HepG2 (cell line): ENCODE measurements around the gene BCAS4. TPM values are rescaled to one million over a fixed set of nuclear protein-coding genes. Genes with fewer than 3 reads are reported as not detected.

Experiments
- ARHGAP35 ChIP-seq: sonication (generic); formaldehyde crosslinking; IDR thresholded peaks from 2 replicates; pipeline ENCODE4 v1.9.0; 2022; ENCODE audit warnings: mild to moderate bottlenecking, inconsistent platforms, moderate library complexity, missing genetic modification reagents, borderline replicate concordance
- ATF7-NPFF ChIP-seq: sonication (generic); formaldehyde crosslinking; IDR thresholded peaks from 2 replicates; pipeline ENCODE4 v1.8.1; 2023; ENCODE audit warnings: mild to moderate bottlenecking, low read depth, missing genetic modification reagents, moderate library complexity
- ATM ChIP-seq: fragments of 450-650 bp; IDR thresholded peaks from 2 replicates; pipeline ENCODE4 v1.7.1; 2017; ENCODE audit warnings: mild to moderate bottlenecking, borderline replicate concordance
- CTCF ChIP-seq: sonication (generic); formaldehyde crosslinking; IDR thresholded peaks from 2 replicates; pipeline ENCODE4 v1.5.0; 2020; ENCODE audit warnings: mild to moderate bottlenecking, missing genetic modification reagents, moderate library complexity
- GLMP ChIP-seq: sonication (generic); formaldehyde crosslinking; IDR thresholded peaks from 2 replicates; pipeline ENCODE4 v1.9.0; 2021; ENCODE audit warnings: missing genetic modification reagents, mild to moderate bottlenecking, borderline replicate concordance
- MTA1 ChIP-seq: sonication (generic); formaldehyde crosslinking; IDR thresholded peaks from 2 replicates; pipeline ENCODE4 v1.4.0; 2020; ENCODE audit warnings: missing genetic modification reagents, mild to moderate bottlenecking, borderline replicate concordance
- PAF1 ChIP-seq: IDR thresholded peaks from 2 replicates; pipeline ENCODE4 v1.6.1; 2016; ENCODE audit warnings: missing genetic modification reagents, missing compliant biosample characterization
- SIX1 ChIP-seq: sonication (generic); formaldehyde crosslinking; IDR thresholded peaks from 2 replicates; pipeline ENCODE4 v1.4.0; 2020; ENCODE audit warnings: missing genetic modification reagents, borderline replicate concordance
- SPEN ChIP-seq: sonication (generic); formaldehyde crosslinking; IDR thresholded peaks from 2 replicates; pipeline ENCODE4 v1.5.1; 2020; ENCODE audit warnings: low read depth, mild to moderate bottlenecking, missing genetic modification reagents
- ZBTB7A ChIP-seq: sonication (generic); formaldehyde crosslinking; IDR thresholded peaks from 2 replicates; pipeline ENCODE4 v1.8.0; 2022; ENCODE audit warnings: mild to moderate bottlenecking, missing genetic modification reagents
- ZC3H4 ChIP-seq: sonication (generic); formaldehyde crosslinking; IDR thresholded peaks from 2 replicates; pipeline ENCODE4 v1.4.0; 2020; ENCODE audit warnings: missing genetic modification reagents, borderline replicate concordance
- ZMAT3 ChIP-seq: sonication (generic); formaldehyde crosslinking; conservative IDR thresholded peaks from 2 replicates; pipeline ENCODE4 v1.7.0; 2021; ENCODE audit warnings: missing genetic modification reagents
- ZNF318 ChIP-seq: sonication (generic); formaldehyde crosslinking; IDR thresholded peaks from 2 replicates; pipeline ENCODE4 v1.4.0; 2020; ENCODE audit warnings: mild to moderate bottlenecking, missing genetic modification reagents
- ZNF343 ChIP-seq: sonication (generic); formaldehyde crosslinking; IDR thresholded peaks from 2 replicates; pipeline ENCODE4 v1.4.0; 2020; ENCODE audit warnings: mild to moderate bottlenecking, missing genetic modification reagents
- ZNF713 ChIP-seq: sonication (generic); formaldehyde crosslinking; IDR thresholded peaks from 2 replicates; pipeline ENCODE4 v1.4.0; 2020; ENCODE audit warnings: mild to moderate bottlenecking, missing genetic modification reagents
- ZNF724P ChIP-seq: sonication (generic); formaldehyde crosslinking; IDR thresholded peaks from 2 replicates; pipeline ENCODE4 v1.8.0; 2022; ENCODE audit warnings: missing genetic modification reagents, borderline replicate concordance
- ZNF891 ChIP-seq: sonication (generic); formaldehyde crosslinking; IDR thresholded peaks from 2 replicates; pipeline ENCODE4 v1.5.0; 2020; ENCODE audit warnings: mild to moderate bottlenecking, missing genetic modification reagents
- polyA plus RNA-seq, 8 experiments: library from polyadenylated mRNA; depleted of rRNA in 3 of 8; stranded (reverse) in 7 of 8; unstranded in 1 of 8; fragments of >200 nt; fragmentation: Illumina TruSeq in 4 of 8; extraction: Trizol in 4 of 8; gene quantifications; 2 replicates each; pipeline versions ENCODE4 v1.2.1 to v1.2.3, GENCODE V29; 2011 to 2016; ENCODE audit warnings: low read depth in 4 of 8, missing spikeins in 1 of 8, mixed read lengths in 1 of 8; ENCODE audit not compliant: insufficient read depth in 1 of 8
- total RNA-seq, 5 experiments: library from RNA; depleted of rRNA; stranded (reverse); fragments of >200 nt; fragmentation: Illumina TruSeq; extraction: Trizol; gene quantifications; 2 replicates each; pipeline ENCODE4 v1.2.3, GENCODE V29; 2016; ENCODE audit warnings: low read depth in 1 of 5

The BCAS4 gene
- total and polyA plus RNA-seq, 2 of the 13 experiments (the other 11 are each of a cell fraction or from before 2014, with no cell fraction given), result 7.2 to 8.0 TPM

GRCh38 chr20:50746138-50746940, 48.5 kb upstream of the BCAS4 start (continued):
- TF ChIP-seq MTA1 (CRISPR knock-in tag) (no peak; the same call in 1 of the 2 replicates), SPEN (CRISPR knock-in tag) (peak; percentile 57; the same call in 1 of the 2 replicates), ZMAT3 (CRISPR knock-in tag) (no peak), ZNF713 (CRISPR knock-in tag) (no peak), ZNF343 (CRISPR knock-in tag) (no peak), ZNF891 (CRISPR knock-in tag) (no peak), ZC3H4 (CRISPR knock-in tag) (no peak), ZNF724P (CRISPR knock-in tag) (no peak), ATF7-NPFF (CRISPR knock-in tag) (no peak), SIX1 (CRISPR knock-in tag) (peak; percentile 74), ATM (no peak), ARHGAP35 (no peak), ZNF318 (CRISPR knock-in tag) (no peak), GLMP (CRISPR knock-in tag) (no peak), PAF1 (CRISPR knock-in tag) (no peak), ZBTB7A (CRISPR knock-in tag) (no peak), CTCF (no peak)
